Endothelial cell of umbilical vein (primary cell): ENCODE results near the gene MYOM3.

Experiments used
- POLR2A ChIP-seq: IDR thresholded peaks from 2 replicates; pipeline ENCODE4 v1.6.1; 2012; ENCODE audit warnings: low read depth, mild to moderate bottlenecking, control low read depth, low read length
- POLR2AphosphoS5 ChIP-seq: IDR thresholded peaks from 2 replicates; pipeline ENCODE4 v1.6.1; 2012; ENCODE audit warnings: low read depth, mild to moderate bottlenecking, control low read depth, low read length, moderate library complexity; ENCODE audit not compliant: insufficient read depth
- TF ChIP-seq, protein P1 (sequence below), 2 donors: IDR thresholded peaks; 1 replicate in 1 of 2; 2 replicates in 1 of 2; pipeline ENCODE4 v1.5.1; 2011; ENCODE audit warnings: low read length in 2 of 2, mild to moderate bottlenecking in 2 of 2, moderate library complexity in 2 of 2, control low read depth in 1 of 2, inconsistent platforms in 1 of 2, low read depth in 1 of 2; ENCODE audit not compliant: insufficient read depth in 1 of 2; ENCODE audit errors: extremely low read depth in 1 of 2
- TF ChIP-seq, protein P2 (sequence below): IDR thresholded peaks from 2 replicates; pipeline ENCODE4 v1.6.1; 2011; ENCODE audit not compliant: insufficient read depth, insufficient read length

DNA sequence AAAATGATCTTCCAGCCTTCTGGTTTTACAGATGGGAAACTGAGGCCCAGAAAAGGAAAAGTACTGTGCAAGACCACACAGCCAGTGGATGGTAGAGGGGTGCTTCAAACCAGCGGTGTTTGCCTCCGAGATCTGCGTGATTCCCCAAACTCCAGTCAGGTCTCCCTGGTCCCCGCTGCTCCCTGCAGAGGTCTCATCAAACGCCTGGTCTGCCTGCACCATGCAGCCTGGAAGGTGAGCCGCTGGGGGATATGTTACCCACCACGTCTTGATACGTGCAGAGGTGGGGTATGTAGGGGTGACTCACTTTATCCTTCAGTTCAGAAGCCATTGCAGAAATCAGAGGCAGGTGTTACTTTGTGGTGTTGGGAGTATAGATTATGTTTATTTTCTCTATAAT lies 56.3 kb downstream of the MYOM3 start:
- TF ChIP-seq, protein P1, sequence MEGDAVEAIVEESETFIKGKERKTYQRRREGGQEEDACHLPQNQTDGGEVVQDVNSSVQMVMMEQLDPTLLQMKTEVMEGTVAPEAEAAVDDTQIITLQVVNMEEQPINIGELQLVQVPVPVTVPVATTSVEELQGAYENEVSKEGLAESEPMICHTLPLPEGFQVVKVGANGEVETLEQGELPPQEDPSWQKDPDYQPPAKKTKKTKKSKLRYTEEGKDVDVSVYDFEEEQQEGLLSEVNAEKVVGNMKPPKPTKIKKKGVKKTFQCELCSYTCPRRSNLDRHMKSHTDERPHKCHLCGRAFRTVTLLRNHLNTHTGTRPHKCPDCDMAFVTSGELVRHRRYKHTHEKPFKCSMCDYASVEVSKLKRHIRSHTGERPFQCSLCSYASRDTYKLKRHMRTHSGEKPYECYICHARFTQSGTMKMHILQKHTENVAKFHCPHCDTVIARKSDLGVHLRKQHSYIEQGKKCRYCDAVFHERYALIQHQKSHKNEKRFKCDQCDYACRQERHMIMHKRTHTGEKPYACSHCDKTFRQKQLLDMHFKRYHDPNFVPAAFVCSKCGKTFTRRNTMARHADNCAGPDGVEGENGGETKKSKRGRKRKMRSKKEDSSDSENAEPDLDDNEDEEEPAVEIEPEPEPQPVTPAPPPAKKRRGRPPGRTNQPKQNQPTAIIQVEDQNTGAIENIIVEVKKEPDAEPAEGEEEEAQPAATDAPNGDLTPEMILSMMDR (IDR thresholded peaks at IDR 0.05; ENCODE audit: extremely low read depth in 1 of 2, insufficient read depth in 1 of 2, low read depth in 1 of 2, low read length in 2 of 2): no peak
- no peak for TF ChIP-seq POLR2A
- TF ChIP-seq, protein P2, sequence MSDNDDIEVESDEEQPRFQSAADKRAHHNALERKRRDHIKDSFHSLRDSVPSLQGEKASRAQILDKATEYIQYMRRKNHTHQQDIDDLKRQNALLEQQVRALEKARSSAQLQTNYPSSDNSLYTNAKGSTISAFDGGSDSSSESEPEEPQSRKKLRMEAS: no peak
- no peak for TF ChIP-seq POLR2AphosphoS5
